Dermis blood vessel endothelial cell (primary cell): ENCODE results near the gene CDH2. TPM values are rescaled to one million over a fixed set of nuclear protein-coding genes. Genes with fewer than 3 reads are reported as not detected.
A peak's percentile ranks its signal among the peaks of the same experiment; 100 is the strongest.

Experiments
- DNase-seq: peaks from one replicate; pipeline ENCODE4 v3.0.0; 2010
- total RNA-seq: library from RNA; depleted of rRNA; stranded (reverse); fragments of >200 nt; gene quantifications from 2 replicates; pipeline ENCODE4 v1.2.3, GENCODE V29; 2014

Gene CDH2
- total RNA-seq, 1 donor from 2014 or later = 1.9 TPM

DNA sequence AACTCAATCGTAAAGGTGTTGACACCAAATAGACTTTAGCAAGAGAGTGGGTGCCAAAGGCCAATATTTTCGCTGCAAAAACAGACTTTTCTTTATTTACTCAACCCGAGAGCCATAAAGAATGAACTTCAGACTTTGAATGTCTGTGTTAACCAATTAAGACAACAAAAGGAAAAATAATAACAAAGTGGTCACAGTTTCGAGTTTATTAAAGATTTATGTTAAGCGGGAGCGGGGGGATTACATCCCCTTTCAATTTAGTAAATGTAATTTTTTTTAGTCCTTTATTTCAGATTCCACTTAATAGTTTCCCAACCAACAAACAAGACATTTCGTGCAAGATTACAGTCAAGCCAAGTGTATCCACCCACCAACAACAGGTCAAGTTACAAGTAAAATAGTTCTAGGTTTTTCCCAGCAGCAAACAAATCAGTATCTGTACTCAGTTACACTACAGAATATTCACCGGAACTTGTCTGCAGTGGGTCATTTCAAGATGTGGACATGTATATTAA is 9.0 kb downstream of the CDH2 start:
- no peak for DNase-seq

DNA sequence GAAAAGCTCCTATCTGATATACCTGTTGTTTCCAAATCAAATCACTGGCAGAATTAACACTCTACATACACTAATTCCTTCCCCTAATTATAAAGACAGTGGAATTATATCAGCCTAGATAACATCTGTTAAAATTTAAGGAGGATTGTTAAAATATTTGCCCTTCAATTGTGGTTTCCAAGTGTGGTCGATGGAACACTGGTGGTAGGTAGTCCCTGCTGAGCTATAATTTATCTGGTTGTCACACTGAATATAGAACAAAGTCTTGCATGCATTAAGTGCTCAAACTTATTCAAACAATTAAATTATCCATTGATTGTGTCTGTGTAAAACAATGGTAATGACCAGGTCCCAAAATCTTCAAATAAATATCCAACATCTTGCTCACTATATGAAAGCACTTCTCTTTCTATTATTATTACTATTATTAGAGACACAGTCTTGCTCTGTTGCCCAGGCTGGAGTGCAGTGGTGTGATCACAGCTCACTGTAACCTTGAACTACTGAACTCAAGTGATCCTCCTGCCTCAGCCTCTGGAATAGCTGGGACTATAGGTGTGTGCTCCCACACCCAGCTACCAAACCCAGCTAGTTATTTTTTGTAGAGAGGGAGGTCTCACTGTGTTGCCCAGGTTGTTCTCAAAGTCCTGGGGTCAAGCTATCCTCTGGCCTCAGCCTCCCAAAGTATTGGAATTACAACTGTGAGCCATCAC is 12.0 kb downstream of the CDH2 start:
- no peak for DNase-seq

DNA sequence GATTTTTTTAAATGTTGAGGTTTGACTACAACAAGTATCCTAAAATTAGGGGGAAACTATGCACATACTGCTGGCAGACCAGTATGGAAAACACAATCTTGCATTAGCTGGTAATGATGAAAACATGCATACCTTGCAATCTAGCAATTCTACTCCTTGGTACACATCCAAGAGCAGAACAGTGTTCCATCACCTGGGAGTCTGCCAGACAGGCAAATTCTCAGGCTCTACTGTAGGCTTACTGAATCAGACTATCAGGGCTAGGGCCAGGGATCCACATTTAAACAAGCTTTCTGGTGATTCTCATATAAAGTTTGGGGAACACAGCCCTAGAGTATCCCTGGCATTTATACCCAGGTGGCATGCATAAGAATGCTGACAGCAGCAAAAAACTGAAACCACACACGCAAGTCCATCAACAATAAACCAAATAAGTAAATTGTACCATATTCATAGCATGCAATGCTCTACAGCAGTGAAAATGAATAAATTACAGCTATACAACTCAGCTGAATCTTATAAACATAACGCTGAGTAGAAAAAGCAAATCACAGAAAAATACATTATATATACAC is 13.6 kb downstream of the CDH2 start:
- DNase-seq = no peak

DNA sequence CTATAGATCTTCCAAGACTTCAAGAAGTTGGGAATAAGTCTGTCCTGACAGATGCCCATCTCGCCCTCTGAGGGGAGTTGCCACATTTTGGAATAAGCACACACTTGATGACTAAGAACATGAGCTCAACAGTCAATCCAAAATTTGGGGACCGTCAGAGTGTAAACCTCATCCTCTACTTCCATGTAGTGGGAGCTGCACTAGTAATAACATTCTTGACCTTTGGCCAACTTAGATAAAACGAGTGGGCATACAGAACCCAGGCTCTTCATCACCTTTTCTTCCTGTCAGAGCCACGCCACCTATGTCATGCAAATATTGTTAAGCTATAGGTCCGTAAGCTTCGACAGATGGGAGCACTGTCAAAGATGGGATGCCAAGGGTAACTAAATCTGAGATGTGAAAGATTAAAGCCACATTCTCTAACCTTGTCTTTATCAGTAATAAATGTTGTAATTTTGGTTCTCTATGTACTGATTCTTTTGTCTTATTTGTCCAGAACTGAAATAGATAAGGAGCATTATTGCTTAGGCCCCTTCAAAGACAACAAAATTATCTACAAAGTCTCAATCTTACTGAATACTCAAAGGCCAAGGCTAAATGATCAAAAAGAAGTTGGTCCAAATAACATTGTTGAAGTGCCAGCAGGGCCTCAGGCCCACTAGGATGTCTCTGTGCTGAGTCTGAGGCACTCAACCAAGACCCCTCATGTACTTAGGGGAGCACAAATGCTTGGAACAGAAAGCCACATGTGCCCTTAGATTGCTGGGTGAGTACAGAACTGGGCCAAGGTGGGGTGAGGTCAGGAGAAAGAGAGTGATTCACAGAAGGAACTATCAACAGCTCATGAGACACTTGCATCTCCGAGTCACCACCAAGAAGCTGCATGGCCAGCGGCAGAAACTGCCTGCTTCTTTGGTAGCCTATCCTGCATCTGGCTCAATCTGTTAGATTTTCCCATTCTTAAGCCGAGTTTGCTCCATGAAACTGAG is 15.0 kb downstream of the CDH2 start:
- DNase-seq = no peak

DNA sequence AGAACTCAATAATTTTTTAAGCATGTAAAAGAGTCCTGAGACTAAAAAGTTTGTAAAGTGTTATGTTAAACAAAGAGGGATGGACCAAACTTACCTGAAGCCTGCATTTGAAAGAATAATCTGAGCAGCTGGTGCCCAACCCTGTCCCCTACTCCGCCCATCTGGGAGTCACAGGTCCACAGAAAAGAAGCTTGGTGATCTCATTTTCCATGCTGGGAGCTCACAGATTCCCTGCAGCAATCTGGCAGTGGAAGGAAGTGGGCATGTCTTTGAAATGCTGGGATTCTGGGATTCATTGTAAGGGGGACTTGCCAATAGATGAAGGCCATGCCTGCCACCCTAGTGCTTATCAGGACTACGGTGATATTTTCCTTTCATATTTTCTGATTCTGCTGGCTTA is 17.9 kb downstream of the CDH2 start:
- DNase-seq = peak; percentile 41

DNA sequence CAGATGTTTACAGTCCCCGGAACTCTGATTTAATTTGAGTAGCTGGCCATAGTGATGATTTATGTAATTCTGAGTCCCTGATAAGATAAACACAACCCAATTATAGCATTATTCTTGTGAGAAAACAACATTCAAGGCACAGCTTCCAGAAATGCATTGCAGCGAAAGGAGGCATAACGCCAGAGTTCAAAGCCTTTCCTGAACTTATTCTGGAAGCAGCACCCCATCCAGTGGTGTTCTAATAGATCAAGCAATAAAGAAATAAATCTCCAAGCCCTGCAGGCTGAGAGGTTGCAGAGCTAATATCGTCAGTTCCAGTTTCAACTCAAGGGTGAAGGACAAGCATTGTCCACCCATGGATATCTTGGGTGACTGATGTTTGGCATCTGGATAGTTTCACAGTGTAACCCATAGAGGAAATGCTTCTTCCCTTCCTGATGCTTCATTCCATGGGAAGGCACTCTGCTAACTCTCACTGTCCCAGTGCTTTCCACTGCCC is 18.8 kb downstream of the CDH2 start:
- DNase-seq = no peak

DNA sequence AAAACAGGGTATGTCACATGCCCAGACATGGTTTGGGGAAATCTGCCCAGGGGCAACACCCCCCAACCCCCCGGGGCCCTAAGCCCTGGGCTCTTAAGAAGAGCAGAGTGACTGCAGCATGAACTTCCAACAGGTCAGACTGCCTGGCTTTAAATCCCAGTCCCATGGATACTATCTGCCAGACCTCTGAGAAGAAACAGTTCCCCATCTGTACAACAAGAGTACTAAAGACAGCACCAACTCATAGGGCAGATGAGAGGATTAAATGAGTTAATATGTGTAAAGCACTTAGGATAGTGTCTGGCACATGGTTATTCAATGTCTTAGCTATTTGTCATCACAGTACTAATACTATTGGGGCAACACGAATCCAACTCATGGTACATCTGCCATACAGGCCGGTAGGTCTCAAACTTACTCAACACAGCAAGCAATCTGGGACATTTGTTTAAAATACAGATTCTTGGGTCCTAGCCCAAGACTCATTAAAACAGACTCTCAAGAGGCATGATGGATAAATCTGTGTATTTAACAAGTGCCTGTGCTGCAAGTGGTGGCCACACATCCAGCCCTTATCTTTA is 23.4 kb downstream of the CDH2 start:
- no peak for DNase-seq

DNA sequence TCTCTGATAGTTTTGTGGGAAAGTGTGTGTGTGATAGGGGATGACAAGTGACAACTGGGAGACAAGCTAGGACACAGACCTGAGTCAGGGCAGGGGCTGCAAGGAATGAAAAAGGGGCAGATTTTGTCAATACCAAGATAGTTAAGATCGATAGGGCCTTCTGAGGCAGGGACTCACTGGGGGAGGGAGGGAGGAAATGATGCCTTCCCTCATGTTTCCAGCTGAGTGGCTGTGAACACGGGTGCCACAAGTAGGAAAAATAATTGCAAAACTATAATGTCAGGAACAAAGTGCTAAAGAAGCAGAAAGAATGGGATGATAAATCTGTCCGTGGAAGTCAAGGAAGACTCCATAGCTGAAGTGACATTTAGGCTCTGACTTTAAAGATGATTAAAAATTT is 24.2 kb downstream of the CDH2 start:
- DNase-seq = peak; percentile 40

DNA sequence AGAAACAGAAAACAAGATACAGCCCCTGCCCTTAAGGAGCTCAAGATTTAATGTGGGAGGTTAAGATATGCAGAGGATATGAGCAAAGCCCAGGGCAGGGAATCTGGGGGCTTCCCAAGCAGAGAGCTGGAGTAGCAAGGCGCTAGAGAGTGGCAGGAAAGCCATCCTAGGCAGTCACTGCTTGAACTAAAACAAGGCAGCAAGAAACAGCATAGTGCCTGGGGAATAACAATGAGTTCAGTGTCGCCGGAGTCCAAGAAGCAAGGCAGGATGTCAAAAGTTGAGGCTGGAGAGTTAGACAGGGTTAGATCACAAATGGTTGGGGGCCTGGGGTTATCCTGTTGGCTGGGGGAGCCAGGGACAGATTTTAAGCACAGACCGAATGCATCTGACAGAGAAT is 24.6 kb downstream of the CDH2 start:
- DNase-seq = peak; percentile 15

DNA sequence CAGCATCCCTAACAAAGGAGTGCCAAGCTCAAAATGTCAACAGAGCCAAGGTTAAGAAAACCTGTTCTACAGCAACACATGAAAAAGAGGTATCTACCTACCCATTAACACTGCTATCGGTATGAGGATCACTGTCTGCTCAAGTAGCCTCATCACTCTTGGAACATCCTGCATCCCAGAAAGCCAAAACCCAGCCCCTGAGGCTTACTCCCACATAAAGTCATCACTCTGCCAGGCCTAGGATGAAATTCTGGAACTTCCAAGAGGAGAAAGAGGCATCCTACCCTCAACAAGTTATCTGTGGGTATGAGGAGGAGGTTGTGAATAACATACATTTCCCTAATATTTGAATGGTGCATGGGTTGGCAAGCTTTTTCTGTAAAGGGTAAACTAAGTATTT is 25.5 kb downstream of the CDH2 start:
- no peak for DNase-seq

DNA sequence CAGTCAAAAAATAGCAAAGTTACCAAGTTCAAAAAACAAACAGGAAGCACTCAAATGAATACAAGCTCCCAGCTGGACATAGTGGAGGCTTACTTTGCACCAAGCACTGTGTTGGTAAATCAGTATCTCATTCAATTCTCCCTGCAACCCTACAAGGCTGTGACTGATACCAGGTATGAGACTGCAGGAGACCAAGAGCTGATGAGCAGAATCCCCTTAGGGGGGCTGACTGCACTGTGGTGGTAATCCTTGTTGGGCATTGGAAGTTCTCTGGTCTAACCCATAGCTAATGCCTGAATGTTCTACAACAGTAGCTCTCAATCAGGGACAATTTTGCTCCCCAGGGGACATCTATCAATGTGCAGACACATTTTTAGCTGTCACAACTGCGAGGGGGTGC is 26.0 kb downstream of the CDH2 start:
- DNase-seq = no peak

DNA sequence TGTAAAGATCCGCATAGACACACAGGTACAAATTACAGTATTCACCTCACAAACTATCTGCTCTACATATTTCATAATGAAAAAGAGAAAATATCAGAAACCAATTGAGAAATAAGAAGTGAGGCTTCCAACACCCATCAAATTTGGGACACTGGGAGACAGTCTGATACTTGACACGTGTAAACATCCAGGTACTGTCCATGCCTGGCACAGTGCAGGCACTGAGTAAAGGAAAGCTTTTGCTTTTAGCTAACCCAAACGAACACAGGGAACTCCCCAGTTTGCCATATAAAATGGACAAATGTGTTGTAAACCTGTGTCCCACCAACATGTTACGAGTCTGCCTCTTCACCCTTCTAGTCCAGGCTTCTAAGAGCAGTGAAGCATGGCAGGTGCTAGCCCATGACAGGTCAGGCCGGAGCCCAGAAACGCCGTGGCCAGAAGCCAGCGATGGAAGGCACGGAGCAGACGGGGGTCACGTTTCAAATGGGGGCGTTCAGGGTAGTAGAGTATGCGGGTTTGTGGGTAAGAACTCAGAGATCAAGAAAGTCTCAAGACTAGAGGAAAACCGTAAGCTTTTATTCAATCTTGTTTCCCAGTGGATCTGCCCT is 27.0 kb downstream of the CDH2 start:
- DNase-seq = no peak

DNA sequence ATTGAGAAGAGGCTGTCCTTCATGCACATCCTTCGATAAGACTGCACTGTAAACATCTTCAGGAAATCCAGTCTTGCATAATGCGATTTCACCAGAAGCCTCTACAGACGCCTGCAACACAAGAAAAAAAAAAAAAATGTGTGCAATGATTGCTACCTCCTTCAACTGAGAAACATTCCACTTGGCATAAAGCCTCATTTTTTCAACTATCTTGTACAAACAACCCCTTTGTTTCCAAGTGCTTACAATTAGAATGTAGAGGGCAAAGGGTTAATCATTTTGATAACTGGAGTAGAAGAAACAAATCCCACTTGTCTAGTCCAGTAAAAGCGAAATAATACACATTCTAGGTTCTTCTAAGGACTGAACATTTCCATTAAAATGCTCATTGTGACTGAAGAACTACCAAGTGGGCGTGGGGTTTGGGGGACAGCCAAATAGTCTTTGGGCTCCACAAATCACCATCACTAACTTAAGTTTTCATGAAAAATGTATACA is 29.2 kb downstream of the CDH2 start:
- peak; percentile 66 for DNase-seq

DNA sequence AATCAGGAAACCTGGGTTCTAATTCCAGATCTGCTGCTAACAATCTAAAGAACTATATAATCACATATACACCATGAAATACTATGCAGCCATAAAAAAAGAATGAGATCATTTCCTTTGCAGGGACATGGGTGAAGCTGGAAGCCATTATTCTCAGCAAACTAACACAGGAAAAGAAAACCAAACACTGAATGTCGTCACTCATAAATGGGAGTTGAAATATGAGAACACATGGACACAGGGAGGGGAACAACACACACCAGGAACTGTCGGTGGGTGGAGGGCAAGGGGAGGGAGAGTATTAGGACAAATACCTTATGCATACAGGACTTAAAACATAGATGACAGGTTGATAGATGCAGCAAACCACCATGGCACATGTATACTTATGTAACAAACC is 33.2 kb downstream of the CDH2 start:
- DNase-seq = no peak

DNA sequence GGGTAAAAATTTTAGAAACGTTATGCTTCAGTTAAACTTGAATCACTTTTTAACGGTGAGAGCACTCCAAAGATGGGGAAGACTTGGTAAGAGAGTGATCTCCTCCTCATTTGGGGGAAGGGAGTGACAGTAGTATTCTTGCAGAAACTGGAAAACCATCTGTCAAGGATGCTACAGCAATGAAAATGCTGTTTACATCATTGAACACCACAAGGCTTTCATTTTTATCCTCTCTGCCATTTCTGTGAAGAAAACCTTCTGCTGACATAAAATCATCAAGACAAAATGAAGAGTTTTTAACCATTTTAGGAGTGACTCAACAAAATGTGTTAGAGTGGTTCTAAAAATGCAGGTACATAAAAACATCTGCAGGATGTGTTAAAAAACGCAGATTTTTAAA is 38.1 kb downstream of the CDH2 start:
- DNase-seq = no peak

DNA sequence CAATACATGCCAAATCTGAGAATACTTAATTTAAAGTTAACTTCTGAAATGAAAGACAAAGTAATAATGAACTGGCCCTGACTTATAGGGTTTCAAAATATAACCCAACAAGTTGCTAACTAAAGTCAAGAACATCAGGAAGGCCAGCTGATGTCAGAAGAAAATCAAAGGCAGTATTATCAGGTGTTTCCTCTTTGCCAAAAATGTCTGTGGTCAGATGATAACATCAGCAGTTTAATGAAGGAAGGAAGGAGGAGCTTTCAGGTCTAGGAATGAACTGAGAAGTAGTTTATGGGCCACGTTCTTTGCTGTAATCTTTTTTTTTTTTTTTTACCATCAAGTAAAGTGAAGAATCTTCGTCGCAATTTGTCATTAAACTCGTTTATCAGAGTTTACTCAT is 40.9 kb downstream of the CDH2 start:
- DNase-seq = peak; percentile 63

DNA sequence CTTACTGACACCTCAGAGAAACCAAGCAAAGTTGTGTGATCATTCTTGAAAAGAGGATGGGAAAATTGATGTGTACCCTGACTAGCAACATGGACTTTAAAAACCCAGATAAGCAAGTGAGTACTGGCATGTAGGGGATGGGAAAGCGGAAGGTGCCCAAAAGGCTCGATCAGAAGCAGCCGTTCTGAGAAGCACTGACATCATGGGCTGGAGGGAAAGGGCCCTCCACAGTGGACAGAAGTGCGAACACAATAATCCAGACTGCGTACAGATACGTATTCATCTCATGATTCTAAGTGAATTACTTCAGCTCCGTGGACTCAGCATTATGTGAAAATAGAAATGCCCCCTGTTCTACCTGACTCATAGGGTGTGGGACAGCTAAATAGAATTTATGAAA is 42.2 kb downstream of the CDH2 start:
- DNase-seq = no peak

DNA sequence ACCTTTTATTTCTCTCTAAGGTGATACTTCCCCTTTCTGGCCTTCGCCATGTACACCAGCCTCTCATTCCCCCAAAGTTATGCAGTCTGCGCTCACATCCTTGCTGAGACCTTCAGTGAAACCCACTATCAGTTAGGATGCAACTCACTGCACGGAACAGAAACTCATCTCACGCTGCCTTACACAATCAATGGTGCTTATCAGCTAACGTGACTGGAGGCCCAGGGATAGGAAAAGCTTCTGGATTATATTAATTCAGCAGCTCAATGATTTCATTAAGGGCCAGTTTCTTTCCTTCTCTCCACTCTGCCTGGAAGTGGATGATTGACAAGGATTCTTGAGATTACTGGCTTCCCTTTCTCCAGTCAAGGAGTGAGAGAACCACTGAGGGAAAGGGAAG is 44.8 kb downstream of the CDH2 start:
- DNase-seq = no peak

DNA sequence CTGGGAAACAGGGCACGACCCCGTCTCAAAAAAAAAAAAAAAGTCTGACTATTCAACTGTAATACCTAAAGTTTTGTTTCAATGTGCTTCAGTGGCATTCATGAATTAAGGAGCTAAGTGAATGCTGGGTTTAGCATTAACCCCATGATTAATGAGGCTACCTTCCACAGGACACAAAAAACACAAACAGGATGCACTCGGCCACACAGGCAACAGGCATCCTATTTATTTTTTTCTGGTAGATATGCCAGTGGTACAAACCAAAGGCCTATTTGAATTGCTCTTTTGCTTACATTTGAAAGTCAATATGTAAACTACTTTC is 48.3 kb downstream of the CDH2 start:
- DNase-seq = no peak

DNA sequence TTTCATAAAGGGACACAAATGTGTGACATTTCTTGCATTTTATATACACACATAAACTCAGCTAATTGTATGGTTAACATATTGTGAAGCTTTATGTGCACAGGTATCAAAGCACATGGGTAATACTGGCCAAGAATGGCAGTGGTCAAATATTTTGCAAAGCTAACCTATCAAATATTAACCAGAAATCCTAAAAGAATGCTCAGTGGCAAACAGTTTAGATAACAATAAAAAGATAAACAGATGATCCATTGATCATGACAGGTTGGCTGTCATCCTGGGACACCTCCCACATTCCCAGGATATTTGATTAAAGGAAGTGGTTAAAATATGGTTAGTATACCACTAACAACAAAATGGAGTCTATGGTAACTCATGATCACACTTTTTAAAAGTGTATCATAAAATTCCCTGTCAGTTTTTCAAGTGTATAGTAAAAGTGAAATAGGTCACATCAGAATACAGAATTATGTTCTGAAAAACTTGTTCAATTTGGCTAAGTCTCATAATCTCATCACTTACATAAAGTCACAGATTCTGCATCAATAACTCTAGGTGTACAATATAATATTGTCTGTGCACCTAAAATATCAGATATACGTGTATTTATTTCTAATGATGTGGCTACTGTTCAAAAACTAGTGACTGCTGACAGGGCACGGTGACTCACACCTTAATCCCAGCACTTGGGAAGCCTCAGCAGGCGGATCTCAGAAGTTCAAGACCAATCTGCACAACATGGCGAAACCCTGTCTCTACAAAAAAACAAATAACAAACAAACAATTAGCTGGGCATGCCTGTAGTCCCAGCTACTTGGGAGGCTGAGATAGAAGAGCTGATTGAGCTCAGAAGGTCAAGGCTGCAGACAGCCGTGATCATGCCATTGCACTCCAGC is 48.9 kb downstream of the CDH2 start:
- DNase-seq = no peak

DNA sequence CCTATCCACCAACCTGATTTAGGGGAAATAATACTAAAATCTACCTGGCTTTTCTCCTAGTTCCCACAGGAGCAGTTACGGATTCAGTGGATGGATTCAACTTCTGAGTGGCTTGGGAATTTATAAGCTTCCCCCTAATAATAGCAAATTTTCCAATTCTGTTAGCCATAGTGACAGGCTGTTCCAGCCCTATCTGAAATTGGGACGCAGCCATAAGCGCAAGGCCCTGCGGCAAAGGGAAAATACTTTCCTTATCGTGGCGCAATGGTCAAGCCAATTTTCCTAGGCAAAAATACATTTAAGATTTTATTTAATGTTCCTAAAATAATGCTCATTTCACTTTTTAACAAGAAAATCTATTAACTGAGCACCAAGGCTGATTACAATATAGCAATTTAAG is 49.7 kb downstream of the CDH2 start:
- no peak for DNase-seq
